Brain microvascular endothelial cell (primary cell): ENCODE data around the gene ERC2.

Experiments
- DNase-seq: peaks from one replicate; pipeline ENCODE4 v3.0.0-alpha.2; 2020
- H3K27ac ChIP-seq: fragments of 250-450 bp; sonication (Bioruptor Pico); 2 replicates; pipeline ENCODE4 v1.5.1; 2020; ENCODE audit warnings: mild to moderate bottlenecking, moderate library complexity
- H3K27me3 ChIP-seq: fragments of 250-450 bp; sonication (Bioruptor Pico); replicated peaks from 2 replicates; pipeline ENCODE4 v1.5.1; 2020; ENCODE audit warnings: mild to moderate bottlenecking
- H3K36me3 ChIP-seq: fragments of 250-450 bp; sonication (Bioruptor Pico); replicated peaks from 2 replicates; pipeline ENCODE4 v1.5.1; 2020; ENCODE audit warnings: mild to moderate bottlenecking
- H3K4me3 ChIP-seq: 2 replicates; pipeline ENCODE4 v1.5.1; 2011; ENCODE audit warnings: low read depth, mild to moderate bottlenecking, control low read depth, low read length, moderate library complexity
- in situ Hi-C: cut with HindIII; loops from 2 replicates; pipeline ENCODE4 v1.10.0; 2017; ENCODE audit warnings: low sequenced_read_pairs, low pct_ligation_motif_present
- TF ChIP-seq, protein P1 (sequence below): IDR thresholded peaks from 2 replicates; pipeline ENCODE4 v1.5.1; 2011; ENCODE audit warnings: low read depth, mild to moderate bottlenecking, moderate library complexity, low read length, control low read depth, inconsistent platforms; ENCODE audit errors: missing control alignments

The ERC2 gene

DNA sequence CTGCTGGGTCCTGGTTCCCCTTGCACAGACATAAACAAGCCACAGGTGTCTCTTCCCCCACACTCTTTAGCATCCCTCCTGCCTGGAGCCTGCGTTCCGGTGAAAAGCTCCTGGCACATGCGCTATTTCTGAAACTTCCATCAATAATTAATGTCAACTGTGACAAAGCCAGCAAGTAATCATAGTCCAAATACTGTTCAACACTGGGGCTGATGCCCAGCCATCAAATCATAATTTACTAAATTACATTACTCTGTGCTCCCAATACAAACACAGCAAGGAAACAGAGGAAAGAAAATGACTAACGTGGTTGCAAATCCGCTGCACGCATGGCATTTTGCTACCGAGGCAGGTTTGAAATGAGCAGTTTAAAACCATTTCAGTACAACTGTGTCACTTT is 294.7 kb downstream of the ERC2 start:
- TF ChIP-seq, protein P1, sequence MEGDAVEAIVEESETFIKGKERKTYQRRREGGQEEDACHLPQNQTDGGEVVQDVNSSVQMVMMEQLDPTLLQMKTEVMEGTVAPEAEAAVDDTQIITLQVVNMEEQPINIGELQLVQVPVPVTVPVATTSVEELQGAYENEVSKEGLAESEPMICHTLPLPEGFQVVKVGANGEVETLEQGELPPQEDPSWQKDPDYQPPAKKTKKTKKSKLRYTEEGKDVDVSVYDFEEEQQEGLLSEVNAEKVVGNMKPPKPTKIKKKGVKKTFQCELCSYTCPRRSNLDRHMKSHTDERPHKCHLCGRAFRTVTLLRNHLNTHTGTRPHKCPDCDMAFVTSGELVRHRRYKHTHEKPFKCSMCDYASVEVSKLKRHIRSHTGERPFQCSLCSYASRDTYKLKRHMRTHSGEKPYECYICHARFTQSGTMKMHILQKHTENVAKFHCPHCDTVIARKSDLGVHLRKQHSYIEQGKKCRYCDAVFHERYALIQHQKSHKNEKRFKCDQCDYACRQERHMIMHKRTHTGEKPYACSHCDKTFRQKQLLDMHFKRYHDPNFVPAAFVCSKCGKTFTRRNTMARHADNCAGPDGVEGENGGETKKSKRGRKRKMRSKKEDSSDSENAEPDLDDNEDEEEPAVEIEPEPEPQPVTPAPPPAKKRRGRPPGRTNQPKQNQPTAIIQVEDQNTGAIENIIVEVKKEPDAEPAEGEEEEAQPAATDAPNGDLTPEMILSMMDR, result no peak
- no peak for DNase-seq
- Histone ChIP-seq H3K4me3 (no peak overlapping the region), H3K36me3 (no peaks in the 10 kb centered on the region), H3K27me3 (no peaks in the 10 kb centered on the region), H3K27ac (no peak overlapping the region)
- in situ Hi-C loops, result no loop called here

DNA sequence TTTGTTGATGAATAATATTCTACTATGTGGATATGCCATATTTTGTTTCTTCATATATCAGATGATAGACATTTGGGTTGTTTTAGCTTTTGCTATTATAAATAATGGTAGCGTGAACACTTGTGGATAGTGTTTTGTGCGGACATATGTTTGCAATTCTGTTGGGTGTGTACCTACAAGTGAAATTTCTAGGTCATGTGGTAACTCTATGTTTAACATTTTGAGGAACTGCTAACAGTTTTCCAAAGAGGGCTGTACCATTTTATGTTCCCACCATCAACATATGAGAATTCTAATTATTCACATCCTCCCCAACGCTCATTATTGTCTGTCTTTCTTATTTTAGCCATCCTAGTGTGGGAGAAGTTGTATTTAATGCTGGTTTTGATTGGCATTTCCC is 303.8 kb downstream of the ERC2 start:
- Histone ChIP-seq H3K4me3 (no peak overlapping the region), H3K27me3 (no peaks in the 10 kb centered on the region), H3K36me3 (no peaks in the 10 kb centered on the region), H3K27ac (no peak overlapping the region)
- TF ChIP-seq, protein P1, result no peak
- in situ Hi-C loops, result no loop called here
- DNase-seq, result no peak

DNA sequence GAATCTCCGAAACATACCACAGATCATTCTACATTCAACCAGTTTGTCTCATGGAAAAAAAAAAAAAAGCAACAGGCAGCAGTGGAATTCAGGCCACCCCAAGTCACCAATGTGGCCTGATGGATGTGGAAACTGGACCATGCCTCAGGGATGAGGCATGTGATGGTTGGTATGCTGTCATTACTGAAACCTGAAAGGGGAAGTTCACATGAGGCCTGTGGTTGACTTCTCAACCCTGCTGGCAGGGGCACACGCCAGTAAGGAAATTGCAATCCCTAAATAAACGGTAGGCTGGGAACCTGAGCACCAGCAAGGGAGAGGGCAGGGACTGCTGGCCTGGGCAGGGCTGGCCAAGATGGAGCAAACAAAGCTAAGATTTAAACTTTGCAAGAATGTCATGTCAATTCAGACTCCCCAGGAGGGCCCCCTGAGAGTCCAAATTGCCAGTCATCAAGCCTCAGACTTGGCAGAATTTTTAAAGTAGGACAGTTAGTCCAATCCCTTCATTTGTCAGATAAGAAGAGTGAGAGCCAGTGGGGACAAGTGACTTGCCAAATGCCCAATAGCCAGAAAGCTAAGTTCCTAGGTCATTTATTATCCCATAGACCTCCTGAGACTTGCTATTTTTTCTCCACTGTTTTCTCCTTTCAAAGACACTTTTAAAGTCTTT is 310.4 kb downstream of the ERC2 start:
- H3K27ac ChIP-seq, result no peak overlapping the region
- no peak for DNase-seq
- in situ Hi-C loops, result no loop called here
- TF ChIP-seq, protein P1, result no peak
- H3K27me3 ChIP-seq, result no peaks in the 10 kb centered on the region
- no peaks in the 10 kb centered on the region for H3K36me3 ChIP-seq
- H3K4me3 ChIP-seq, result no peak overlapping the region

DNA sequence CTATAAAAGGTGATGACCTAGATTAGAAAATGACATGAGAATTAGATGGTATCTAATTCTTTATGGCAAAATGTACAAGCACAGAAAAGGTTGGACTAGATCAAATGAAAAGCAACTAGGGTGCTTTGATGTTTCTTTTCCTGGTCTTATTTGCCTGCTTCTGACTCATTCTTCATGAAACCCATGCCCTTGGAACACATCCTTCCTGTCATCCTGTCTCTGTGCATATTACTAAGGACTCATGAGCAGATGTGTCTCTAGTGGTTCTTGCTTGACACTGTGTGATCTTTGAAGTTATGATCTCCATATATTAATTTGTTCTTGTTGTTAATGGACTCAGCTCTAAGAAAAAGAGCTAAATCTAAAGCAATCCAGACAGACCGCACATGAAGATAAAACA is 314.0 kb downstream of the ERC2 start:
- H3K36me3 ChIP-seq, result no peaks in the 10 kb centered on the region
- DNase-seq, result no peak
- H3K27me3 ChIP-seq, result no peaks in the 10 kb centered on the region
- in situ Hi-C loops, result no loop called here
- H3K4me3 ChIP-seq, result no peak overlapping the region
- TF ChIP-seq, protein P1, result no peak
- H3K27ac ChIP-seq, result no peak overlapping the region

DNA sequence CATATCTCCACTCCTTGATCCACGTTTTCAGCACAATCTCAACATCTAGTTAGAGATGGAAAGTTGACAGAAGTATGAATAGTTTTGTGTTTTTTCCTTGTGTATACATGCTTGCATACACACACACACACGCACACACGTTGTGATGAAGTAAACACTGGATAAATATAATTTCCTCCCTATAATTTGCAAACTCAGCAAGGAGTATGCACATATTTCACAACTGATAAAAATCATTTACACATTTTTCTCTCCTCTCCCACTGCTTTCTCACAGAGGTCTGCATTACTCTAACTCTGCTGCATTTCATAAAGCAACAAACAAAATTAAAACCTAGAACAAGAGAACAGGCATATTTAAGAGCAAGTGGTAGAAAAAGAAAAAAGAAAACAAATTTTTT is 320.9 kb downstream of the ERC2 start:
- TF ChIP-seq, protein P1, result no peak
- no peaks in the 10 kb centered on the region for H3K27me3 ChIP-seq
- H3K36me3 ChIP-seq, result no peaks in the 10 kb centered on the region
- no peak overlapping the region for H3K27ac ChIP-seq
- DNase-seq, result no peak
- in situ Hi-C loops, result no loop called here
- no peak overlapping the region for H3K4me3 ChIP-seq

DNA sequence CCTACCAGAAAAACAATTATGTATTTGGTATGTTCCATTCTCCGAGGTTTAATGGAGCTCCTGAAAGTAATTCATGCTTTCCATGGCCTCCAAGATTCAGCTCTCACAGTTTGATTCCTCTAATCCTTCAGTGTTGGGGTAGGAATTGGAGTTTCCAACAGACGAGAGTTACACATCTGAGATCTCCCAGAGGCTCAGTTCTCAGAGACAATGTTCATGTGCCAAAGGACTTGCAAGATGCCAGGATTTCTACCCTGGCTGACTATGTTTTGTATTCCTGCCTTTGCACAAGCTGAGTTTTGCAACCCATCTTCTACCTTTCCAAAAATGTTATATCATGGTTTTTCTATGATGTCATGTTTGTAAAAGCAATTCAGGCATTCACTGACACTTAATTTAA is 322.9 kb downstream of the ERC2 start:
- in situ Hi-C loops, result no loop called here
- no peaks in the 10 kb centered on the region for H3K27me3 ChIP-seq
- H3K36me3 ChIP-seq, result no peaks in the 10 kb centered on the region
- DNase-seq, result no peak
- no peak overlapping the region for H3K4me3 ChIP-seq
- no peak overlapping the region for H3K27ac ChIP-seq
- TF ChIP-seq, protein P1, result no peak
